Left forelimb (tissue), 1 donor: Measurements from ENCODE around the gene SRD5A3.

ENCODE experiments used
- DNase-seq: peaks from one replicate; pipeline ENCODE4 v3.0.0-alpha.2; 2018; ENCODE audit warnings: low spot score

SRD5A3 gene

GRCh38 chr4:55409468-55410171 is 63.6 kb downstream of the SRD5A3 start:
- no peak for DNase-seq

DNA sequence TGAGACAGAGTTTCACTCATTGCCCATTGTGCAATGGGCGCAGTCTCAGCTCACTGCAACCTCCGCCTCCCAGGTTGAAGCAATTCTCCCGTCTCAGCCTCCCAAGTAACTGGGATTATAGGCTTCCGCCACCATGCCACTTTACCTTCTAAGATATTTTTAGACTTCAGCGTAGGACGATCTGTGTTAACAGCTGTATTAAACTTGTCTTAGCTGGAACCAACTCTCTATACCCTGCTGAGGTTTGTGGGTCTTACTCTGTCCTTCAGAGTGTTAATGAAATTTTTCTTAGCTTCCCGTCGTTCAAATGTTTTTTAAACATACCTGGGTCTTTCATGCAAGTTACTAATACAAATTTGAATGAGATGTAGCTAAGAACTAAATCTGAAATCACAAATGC is 64.4 kb downstream of the SRD5A3 start:
- DNase-seq: no peak

GRCh38 chr4:55411621-55412020 is 65.6 kb downstream of the SRD5A3 start:
- no peak for DNase-seq

DNA sequence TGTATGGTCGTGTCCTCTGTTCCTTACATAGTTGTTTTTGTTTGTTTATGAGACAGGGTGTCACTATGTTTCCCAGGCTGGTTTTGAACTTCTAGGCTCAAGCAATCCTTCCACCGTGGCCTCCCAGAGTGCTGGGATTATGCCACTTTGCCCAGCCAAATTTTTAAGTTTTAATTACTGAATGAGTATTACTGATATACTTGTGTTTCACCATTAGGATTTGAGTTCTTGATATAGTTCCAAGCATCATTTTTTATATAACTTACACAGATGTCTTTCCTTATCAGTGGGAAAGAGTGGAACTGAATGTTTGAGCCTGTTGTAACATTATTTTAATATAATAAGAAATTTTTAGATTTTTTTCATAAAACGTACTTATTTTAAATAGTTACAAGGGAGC is 70.1 kb downstream of the SRD5A3 start:
- no peak for DNase-seq
